A549 (cell line): ENCODE data around the gene FAM110D. TPM values are rescaled to one million over a fixed set of nuclear protein-coding genes. Genes with fewer than 3 reads are reported as not detected.

Experiments used
- ATAC-seq, 2 experiments: fragments of 200-7000 bp in 1 of 2; fragments of >200 bp in 1 of 2; cut with Nextera tagmentation in 1 of 2; cut with Tn5 transposase in 1 of 2; 3 replicates each; pipeline versions ENCODE4 v1.8.0 to v1.9.1; 2018 to 2020; ENCODE audit warnings: mild to moderate bottlenecking in 1 of 2, moderate library complexity in 1 of 2
- CTCF ChIA-PET: fragments of 300-600 bp; sonication (Branson Sonifier 250); formaldehyde crosslinking; extraction: SDS; loops from one replicate; lab custom pipeline; 2021; ENCODE audit warnings: antibody characterized with exemption, inconsistent platforms; lab: Yijun Ruan, JAX
- POLR2A ChIA-PET: fragments of 350-600 bp; formaldehyde crosslinking; extraction: SDS; loops from one replicate; lab custom pipeline; 2021; ENCODE audit warnings: antibody characterized with exemption, inconsistent platforms; lab: Yijun Ruan, JAX
- DNase-seq, 2 experiments: peaks; one replicate each; pipeline versions ENCODE4 v3.0.0 to v3.0.0-alpha.2; 2011 to 2016; ENCODE audit warnings: low read depth in 1 of 2, low spot score in 1 of 2
- FAIRE-seq: peaks from 2 replicates; lab custom pipeline; 2011; peaks lifted over from hg19 to GRCh38; lab: Jason Lieb, UNC
- H3K27ac ChIP-seq, 2 experiments: fragments of >200 bp; sonication (Bioruptor Twin); formaldehyde crosslinking; 3 replicates each; pipeline ENCODE4 v1.5.1; 2016 to 2017
- H3K4me1 ChIP-seq: fragments of >200 bp; sonication (Bioruptor Twin); formaldehyde crosslinking; 3 replicates; pipeline ENCODE4 v1.6.1; 2016
- H3K4me2 ChIP-seq: fragments of >200 bp; sonication (Bioruptor Twin); formaldehyde crosslinking; 3 replicates; pipeline ENCODE4 v1.6.1; 2016
- H3K4me3 ChIP-seq: fragments of >200 bp; sonication (Bioruptor Twin); formaldehyde crosslinking; 3 replicates; pipeline ENCODE4 v1.5.1; 2016
- H3K9me3 ChIP-seq: fragments of >200 bp; sonication (Bioruptor Twin); formaldehyde crosslinking; 3 replicates; pipeline ENCODE4 v1.6.1; 2016
- CBX8 ChIP-seq: fragments of 200-600 bp; sonication (generic); IDR thresholded peaks from 2 replicates; pipeline ENCODE4 v1.6.1; 2016
- EHF ChIP-seq: fragments of 250-450 bp; sonication (Bioruptor Pico); IDR thresholded peaks from 2 replicates; pipeline ENCODE4 v1.5.0; 2020; ENCODE audit warnings: mild to moderate bottlenecking
- EHMT2 ChIP-seq: fragments of 200-600 bp; sonication (generic); IDR thresholded peaks from 2 replicates; pipeline ENCODE4 v1.6.1; 2016; ENCODE audit warnings: antibody characterized with exemption, low read depth, mild to moderate bottlenecking, moderate library complexity
- EP300 ChIP-seq, 2 experiments: fragments of >200 bp; sonication (Bioruptor Twin); formaldehyde crosslinking; IDR thresholded peaks; 2 replicates in 1 of 2; 3 replicates in 1 of 2; pipeline ENCODE4 v1.6.1; 2016 to 2017
- ESRRA ChIP-seq: fragments of 150-350 bp; IDR thresholded peaks from 2 replicates; pipeline ENCODE4 v1.6.1; 2014; ENCODE audit warnings: mild to moderate bottlenecking, low read length, borderline replicate concordance
- GATA3 ChIP-seq: IDR thresholded peaks from 2 replicates; pipeline ENCODE4 v1.6.1; 2012; ENCODE audit warnings: borderline replicate concordance
- HDAC2 ChIP-seq: fragments of 200-600 bp; sonication (generic); IDR thresholded peaks from 2 replicates; pipeline ENCODE4 v1.6.1; 2016
- HEYL ChIP-seq: fragments of 250-450 bp; sonication (Bioruptor Pico); IDR thresholded peaks from 2 replicates; pipeline ENCODE4 v1.8.0; 2021; ENCODE audit warnings: mild to moderate bottlenecking, moderate library complexity
- HOXB13 ChIP-seq: fragments of 250-450 bp; sonication (Bioruptor Pico); IDR thresholded peaks from 2 replicates; pipeline ENCODE4 v1.5.0; 2020; ENCODE audit warnings: low read depth, mild to moderate bottlenecking, moderate library complexity
- KDM1A ChIP-seq: fragments of 200-600 bp; sonication (generic); IDR thresholded peaks from 2 replicates; pipeline ENCODE4 v1.6.1; 2016; ENCODE audit warnings: low read depth, mild to moderate bottlenecking
- KDM5A ChIP-seq: fragments of 200-600 bp; sonication (generic); IDR thresholded peaks from 2 replicates; pipeline ENCODE4 v1.6.1; 2016; ENCODE audit warnings: antibody characterized with exemption, mild to moderate bottlenecking
- MAFK ChIP-seq: fragments of 450-650 bp; IDR thresholded peaks from 2 replicates; pipeline ENCODE4 v1.6.1; 2014; ENCODE audit not compliant: partially characterized antibody
- NR3C1 ChIP-seq: fragments of >200 bp; sonication (Bioruptor Twin); formaldehyde crosslinking; IDR thresholded peaks from 3 replicates; pipeline ENCODE4 v1.6.1; 2017
- POLR2A ChIP-seq: IDR thresholded peaks from 2 replicates; pipeline ENCODE4 v1.6.1; 2012; ENCODE audit warnings: mild to moderate bottlenecking, low read length
- RAD21 ChIP-seq, 2 experiments: fragments of >200 bp in 1 of 2; sonication (Bioruptor Twin) in 1 of 2; formaldehyde crosslinking in 1 of 2; IDR thresholded peaks in 1 of 2; conservative IDR thresholded peaks in 1 of 2; 2 replicates in 1 of 2; 3 replicates in 1 of 2; pipeline ENCODE4 v1.6.1; 2012 to 2018; ENCODE audit warnings: inconsistent platforms in 1 of 2
- RCOR1 ChIP-seq: fragments of 150-350 bp; IDR thresholded peaks from 2 replicates; pipeline ENCODE4 v1.6.1; 2014; ENCODE audit warnings: antibody characterized with exemption, low read length, low read depth
- SMC3 ChIP-seq: fragments of >200 bp; sonication (Bioruptor Twin); formaldehyde crosslinking; IDR thresholded peaks from 3 replicates; pipeline ENCODE4 v1.6.1; 2018; ENCODE audit warnings: inconsistent platforms
- SREBF2 ChIP-seq: fragments of 450-650 bp; IDR thresholded peaks from 2 replicates; pipeline ENCODE4 v1.6.1; 2014; ENCODE audit warnings: mild to moderate bottlenecking, moderate library complexity
- TFCP2L1 ChIP-seq: fragments of 250-450 bp; sonication (Bioruptor Pico); IDR thresholded peaks from 2 replicates; pipeline ENCODE4 v1.5.0; 2021; ENCODE audit warnings: mild to moderate bottlenecking
- TP53 ChIP-seq: fragments of 250-450 bp; sonication (Bioruptor Pico); IDR thresholded peaks from 2 replicates; pipeline ENCODE4 v1.5.0; 2021; ENCODE audit warnings: mild to moderate bottlenecking, moderate library complexity
- ZFP36 ChIP-seq: fragments of 450-650 bp; IDR thresholded peaks from 2 replicates; pipeline ENCODE4 v1.6.1; 2014; ENCODE audit warnings: borderline replicate concordance; ENCODE audit not compliant: partially characterized antibody
- ZNF302 ChIP-seq: fragments of 250-450 bp; sonication (Bioruptor Pico); IDR thresholded peaks from 2 replicates; pipeline ENCODE4 v1.9.0; 2021; ENCODE audit warnings: inconsistent platforms, mild to moderate bottlenecking, moderate library complexity
- WGBS: methylation state at CpG from one replicate; pipeline ENCODE4 v1.1.6; 2017; ENCODE audit errors: missing lambda C conversion rate; 5-methylcytosine and 5-hydroxymethylcytosine counted together
- polyA plus RNA-seq, 4 experiments: library from polyadenylated mRNA; depleted of rRNA in 3 of 4; stranded (reverse); fragments of >200 nt; fragmentation: RNase III in 1 of 4; extraction: RNeasy Plus Mini Kit Qiagen cat#74134 plus additional on column Dnase treatment in 1 of 4; gene quantifications; 2 replicates in 3 of 4; 3 replicates in 1 of 4; pipeline ENCODE4 v1.2.3, GENCODE V29; 2011 to 2017
- TF ChIP-seq, protein P1 (sequence below): fragments of >200 bp; sonication (Bioruptor Twin); formaldehyde crosslinking; IDR thresholded peaks from 3 replicates; pipeline ENCODE4 v1.5.1; 2016
- TF ChIP-seq, protein P2 (sequence below): fragments of 250-450 bp; sonication (Bioruptor Pico); IDR thresholded peaks from 2 replicates; pipeline ENCODE4 v1.5.0; 2021; ENCODE audit warnings: mild to moderate bottlenecking, moderate library complexity, borderline replicate concordance
- TF ChIP-seq, protein P3 (sequence below): IDR thresholded peaks from 2 replicates; pipeline ENCODE4 v1.6.1; 2012
- TF ChIP-seq, protein P4 (sequence below): IDR thresholded peaks from 2 replicates; pipeline ENCODE4 v1.6.1; 2012; ENCODE audit warnings: low read depth, borderline replicate concordance
- TF ChIP-seq, protein P5 (sequence below): IDR thresholded peaks from 2 replicates; pipeline ENCODE4 v1.6.1; 2012

The FAM110D gene
- polyA plus RNA-seq, 2 of the 4 experiments (the other 2 are of a cell fraction), result 0.04 TPM

DNA sequence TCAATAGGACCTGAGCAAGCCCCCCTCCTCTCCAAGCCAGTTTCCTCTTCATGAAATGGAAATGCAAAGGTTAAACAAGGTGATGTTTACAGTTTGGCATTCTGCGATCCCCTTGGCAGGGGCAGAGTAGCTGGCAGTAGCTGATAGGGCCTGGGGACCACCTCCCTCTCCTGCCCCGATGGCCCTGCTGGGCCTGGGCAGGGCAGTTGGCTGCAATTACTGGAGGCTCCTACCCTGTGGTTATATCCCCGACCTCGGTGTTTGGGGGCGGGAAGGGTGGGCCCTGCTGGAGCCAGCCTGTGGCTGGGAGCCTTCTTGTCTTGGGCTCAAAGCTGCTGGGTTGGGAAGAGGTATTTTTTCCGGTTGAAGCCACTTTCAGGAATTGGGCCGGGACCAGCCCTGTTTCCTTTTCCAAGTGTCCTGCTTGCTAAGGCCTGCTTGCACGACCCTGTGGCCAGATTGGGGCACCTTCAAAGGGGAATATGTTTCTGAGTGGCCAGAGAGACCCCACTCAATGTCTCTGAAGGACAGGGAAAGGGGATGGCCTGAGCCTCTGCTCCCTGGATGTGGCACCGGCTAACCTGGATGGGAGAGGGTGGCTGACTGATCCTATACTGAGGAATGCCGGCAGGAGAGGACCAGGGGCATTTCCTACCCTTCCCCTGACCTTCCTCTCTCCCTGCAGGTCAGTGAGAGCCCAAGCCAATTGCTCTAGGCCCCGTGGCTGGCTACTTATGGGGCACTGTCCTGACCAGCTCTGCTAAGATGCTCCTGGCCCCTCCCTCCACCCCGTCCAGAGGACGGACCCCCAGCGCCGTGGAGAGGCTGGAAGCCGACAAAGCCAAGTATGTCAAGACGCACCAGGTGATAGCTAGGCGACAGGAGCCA is 1.9 kb downstream of the FAM110D start:
- H3K4me2 ChIP-seq, result peak overlapping the region; percentile 93
- no peak for ATAC-seq
- H3K4me1 ChIP-seq, result peaks cover 13% of the 10 kb centered on the region; the same call in 2 of the 3 replicates
- FAIRE-seq, result no peak
- no peak overlapping the region; the same call in 2 of the 3 replicates for H3K4me3 ChIP-seq
- no peak for DNase-seq
- CTCF ChIA-PET, result interaction anchor here (0.8 to 2.4 kb wide), 8 partner anchors 9 to 93 kb away, joined by 3 to 10 read pairs (median 4); partner anchors contain the start of genes CEP85, TRIM63 and ZNF593
- 78% methylated on average over 7 of the region's 18 CpGs for WGBS
- TF ChIP-seq HDAC2 (no peak), EHMT2 (no peak), MAFK (no peak), TFCP2L1 (CRISPR knock-in tag) (no peak), KDM1A (no peak), ZNF302 (CRISPR knock-in tag) (no peak)
- H3K9me3 ChIP-seq, result no peaks in the 10 kb centered on the region
- POLR2A ChIA-PET, result no interaction called here
- peak overlapping the region; percentile 60 to 87; a peak in 5 of 6 replicates for H3K27ac ChIP-seq

DNA sequence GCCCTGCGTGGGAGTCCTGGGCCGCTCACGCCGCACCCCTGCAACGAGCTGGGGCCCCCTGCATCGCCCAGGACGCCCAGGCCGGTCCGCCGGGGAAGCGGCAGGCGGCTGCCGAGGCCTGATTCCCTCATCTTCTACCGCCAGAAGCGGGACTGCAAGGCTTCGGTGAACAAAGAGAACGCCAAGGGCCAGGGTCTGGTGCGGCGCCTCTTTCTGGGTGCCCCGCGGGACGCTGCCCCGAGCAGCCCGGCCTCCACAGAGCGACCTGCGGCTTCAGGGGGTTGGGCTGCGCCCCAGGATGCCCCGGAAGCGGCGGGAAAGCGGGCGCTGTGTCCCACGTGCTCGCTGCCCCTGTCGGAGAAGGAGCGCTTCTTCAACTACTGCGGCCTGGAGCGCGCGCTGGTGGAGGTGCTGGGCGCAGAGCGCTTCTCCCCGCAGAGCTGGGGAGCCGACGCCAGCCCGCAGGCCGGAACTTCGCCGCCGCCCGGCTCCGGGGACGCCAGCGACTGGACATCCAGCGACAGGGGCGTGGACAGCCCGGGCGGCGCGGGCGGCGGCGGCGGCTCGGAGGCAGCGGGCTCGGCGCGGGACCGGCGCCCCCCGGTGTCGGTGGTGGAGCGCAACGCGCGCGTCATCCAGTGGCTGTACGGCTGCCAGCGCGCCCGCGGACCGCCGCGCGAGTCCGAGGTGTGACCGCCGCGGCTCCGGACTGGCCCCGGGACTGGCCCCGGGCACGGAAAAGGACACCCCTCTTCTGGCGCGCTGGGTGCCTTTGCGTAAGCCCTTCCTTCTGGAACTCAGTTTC is 2.7 kb downstream of the FAM110D start:
- TF ChIP-seq CBX8, result no peak
- no peak for TF ChIP-seq RCOR1
- no peak for TF ChIP-seq TP53 (CRISPR knock-in tag)
- TF ChIP-seq, protein P1, sequence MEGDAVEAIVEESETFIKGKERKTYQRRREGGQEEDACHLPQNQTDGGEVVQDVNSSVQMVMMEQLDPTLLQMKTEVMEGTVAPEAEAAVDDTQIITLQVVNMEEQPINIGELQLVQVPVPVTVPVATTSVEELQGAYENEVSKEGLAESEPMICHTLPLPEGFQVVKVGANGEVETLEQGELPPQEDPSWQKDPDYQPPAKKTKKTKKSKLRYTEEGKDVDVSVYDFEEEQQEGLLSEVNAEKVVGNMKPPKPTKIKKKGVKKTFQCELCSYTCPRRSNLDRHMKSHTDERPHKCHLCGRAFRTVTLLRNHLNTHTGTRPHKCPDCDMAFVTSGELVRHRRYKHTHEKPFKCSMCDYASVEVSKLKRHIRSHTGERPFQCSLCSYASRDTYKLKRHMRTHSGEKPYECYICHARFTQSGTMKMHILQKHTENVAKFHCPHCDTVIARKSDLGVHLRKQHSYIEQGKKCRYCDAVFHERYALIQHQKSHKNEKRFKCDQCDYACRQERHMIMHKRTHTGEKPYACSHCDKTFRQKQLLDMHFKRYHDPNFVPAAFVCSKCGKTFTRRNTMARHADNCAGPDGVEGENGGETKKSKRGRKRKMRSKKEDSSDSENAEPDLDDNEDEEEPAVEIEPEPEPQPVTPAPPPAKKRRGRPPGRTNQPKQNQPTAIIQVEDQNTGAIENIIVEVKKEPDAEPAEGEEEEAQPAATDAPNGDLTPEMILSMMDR, result peak; percentile 37
- TF ChIP-seq GATA3, result no peak
- TF ChIP-seq ZFP36, result no peak
- TF ChIP-seq, protein P2, sequence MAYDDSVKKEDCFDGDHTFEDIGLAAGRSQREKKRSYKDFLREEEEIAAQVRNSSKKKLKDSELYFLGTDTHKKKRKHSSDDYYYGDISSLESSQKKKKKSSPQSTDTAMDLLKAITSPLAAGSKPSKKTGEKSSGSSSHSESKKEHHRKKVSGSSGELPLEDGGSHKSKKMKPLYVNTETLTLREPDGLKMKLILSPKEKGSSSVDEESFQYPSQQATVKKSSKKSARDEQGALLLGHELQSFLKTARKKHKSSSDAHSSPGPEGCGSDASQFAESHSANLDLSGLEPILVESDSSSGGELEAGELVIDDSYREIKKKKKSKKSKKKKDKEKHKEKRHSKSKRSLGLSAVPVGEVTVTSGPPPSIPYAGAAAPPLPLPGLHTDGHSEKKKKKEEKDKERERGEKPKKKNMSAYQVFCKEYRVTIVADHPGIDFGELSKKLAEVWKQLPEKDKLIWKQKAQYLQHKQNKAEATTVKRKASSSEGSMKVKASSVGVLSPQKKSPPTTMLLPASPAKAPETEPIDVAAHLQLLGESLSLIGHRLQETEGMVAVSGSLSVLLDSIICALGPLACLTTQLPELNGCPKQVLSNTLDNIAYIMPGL (CRISPR knock-in tag), result no peak
- no peak for TF ChIP-seq EHMT2
- TF ChIP-seq, protein P3, sequence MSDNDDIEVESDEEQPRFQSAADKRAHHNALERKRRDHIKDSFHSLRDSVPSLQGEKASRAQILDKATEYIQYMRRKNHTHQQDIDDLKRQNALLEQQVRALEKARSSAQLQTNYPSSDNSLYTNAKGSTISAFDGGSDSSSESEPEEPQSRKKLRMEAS, result peak; percentile 94
- TF ChIP-seq HEYL (CRISPR knock-in tag), result no peak
- no peak for TF ChIP-seq HOXB13 (CRISPR knock-in tag)
- TF ChIP-seq ESRRA, result no peak
- TF ChIP-seq EHF (CRISPR knock-in tag), result no peak
- TF ChIP-seq, protein P4, sequence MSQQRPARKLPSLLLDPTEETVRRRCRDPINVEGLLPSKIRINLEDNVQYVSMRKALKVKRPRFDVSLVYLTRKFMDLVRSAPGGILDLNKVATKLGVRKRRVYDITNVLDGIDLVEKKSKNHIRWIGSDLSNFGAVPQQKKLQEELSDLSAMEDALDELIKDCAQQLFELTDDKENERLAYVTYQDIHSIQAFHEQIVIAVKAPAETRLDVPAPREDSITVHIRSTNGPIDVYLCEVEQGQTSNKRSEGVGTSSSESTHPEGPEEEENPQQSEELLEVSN, result peak; percentile 96
- TF ChIP-seq EP300 (IDR thresholded peaks at IDR 0.05), result no peak
- no peak for TF ChIP-seq POLR2A
- TF ChIP-seq, protein P5, sequence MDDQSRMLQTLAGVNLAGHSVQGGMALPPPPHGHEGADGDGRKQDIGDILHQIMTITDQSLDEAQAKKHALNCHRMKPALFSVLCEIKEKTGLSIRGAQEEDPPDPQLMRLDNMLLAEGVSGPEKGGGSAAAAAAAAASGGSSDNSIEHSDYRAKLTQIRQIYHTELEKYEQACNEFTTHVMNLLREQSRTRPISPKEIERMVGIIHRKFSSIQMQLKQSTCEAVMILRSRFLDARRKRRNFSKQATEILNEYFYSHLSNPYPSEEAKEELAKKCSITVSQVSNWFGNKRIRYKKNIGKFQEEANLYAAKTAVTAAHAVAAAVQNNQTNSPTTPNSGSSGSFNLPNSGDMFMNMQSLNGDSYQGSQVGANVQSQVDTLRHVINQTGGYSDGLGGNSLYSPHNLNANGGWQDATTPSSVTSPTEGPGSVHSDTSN, result no peak
- TF ChIP-seq NR3C1, result no peak
- no peak; a peak in 1 of 5 replicates for TF ChIP-seq RAD21 (conservative IDR thresholded peaks at IDR 0.05 in 1 of 2, IDR thresholded peaks at IDR 0.05 in 1 of 2)
- TF ChIP-seq KDM5A, result no peak
- no peak for TF ChIP-seq SREBF2
- TF ChIP-seq SMC3, result peak; percentile 34; the same call in 1 of the 3 replicates
- Histone ChIP-seq H3K9me3 (no peaks in the 10 kb centered on the region), H3K4me3 (peak overlapping the region; percentile 46), H3K4me1 (peaks cover 10% of the 10 kb centered on the region; the same call in 2 of the 3 replicates), H3K4me2 (peak overlapping the region; percentile 93), H3K27ac (peak overlapping the region; percentile 60 to 87)
- peak; percentile 26 to 36 for DNase-seq
- POLR2A ChIA-PET, result interaction anchor here (0.6 kb wide), 1 partner anchor 11 kb away, joined by 5 read pairs; no protein-coding TSS in a partner anchor
- WGBS, result 91% methylated on average over 13 of the region's 98 CpGs
- peak; percentile 56 to 60 for ATAC-seq
- CTCF ChIA-PET, result interaction anchor here (0.8 to 2.4 kb wide), 9 partner anchors 8 to 126 kb away, joined by 3 to 17 read pairs (median 8); partner anchors contain the start of genes CEP85, TRIM63 and ZNF593
- no peak for FAIRE-seq
